ENCODE measurements around the gene RASGRP1. TPM values are rescaled to one million over a fixed set of nuclear protein-coding genes. Genes with fewer than 3 reads are reported as not detected.

The RASGRP1 gene
- total and polyA plus RNA-seq, 10 donors, result 1.5 to 25.0 (median 14.6) TPM

GRCh38 chr15:38611228-38611627 lies 46.6 kb upstream of the RASGRP1 start:
- no peaks in the 10 kb centered on the region for H3K27me3 ChIP-seq (replicated peaks in 1 of 7)
- H3K4me1 ChIP-seq, result peaks cover 0 to 34% (median 5%) of the 10 kb centered on the region in 6 donors
- no peak overlapping the region for H3K4me3 ChIP-seq
- no peaks in the 10 kb centered on the region for H3K9me3 ChIP-seq
- peak overlapping the region in 4 of 8 donors; percentile 46 to 64 (median 52) for H3K27ac ChIP-seq
- no peak for TF ChIP-seq POLR2A (IDR thresholded peaks at IDR 0.05)
- TF ChIP-seq POLR2AphosphoS5 (IDR thresholded peaks at IDR 0.05), result no peak
- TF ChIP-seq CTCF (IDR thresholded peaks at IDR 0.05 in 8 of 11, conservative IDR thresholded peaks at IDR 0.05 in 3 of 11), result no peak
- DNase-seq, result no peak
- WGBS, 5 donors, result 63 to 70% (median 68%) methylated on average over 4 of the region's 4 CpGs
- H3K36me3 ChIP-seq, result no peaks in the 10 kb centered on the region
- intact Hi-C loops (cut with DNase I; ENCODE audit: low total_unique reads), result no loop called here

- Histone ChIP-seq H3K27me3 (replicated peaks in 1 of 7) (no peaks in the 10 kb centered on the region), H3K9me3 (no peaks in the 10 kb centered on the region), H3K4me1 (peaks cover 0 to 34% (median 5%) of the 10 kb centered on the region in 6 donors), H3K36me3 (no peaks in the 10 kb centered on the region), H3K27ac (peak overlapping the region in 4 of 8 donors; percentile 46 to 64 (median 52)), H3K4me3 (no peak overlapping the region)
- 74 to 85% (median 78%) methylated on average over 7 of the region's 7 CpGs for WGBS, 5 donors
- TF ChIP-seq CTCF (IDR thresholded peaks at IDR 0.05 in 8 of 11, conservative IDR thresholded peaks at IDR 0.05 in 3 of 11) (no peak), POLR2A (IDR thresholded peaks at IDR 0.05) (no peak), POLR2AphosphoS5 (IDR thresholded peaks at IDR 0.05) (no peak)
- no peak for DNase-seq
- intact Hi-C loops (cut with DNase I; ENCODE audit: low total_unique reads), result no loop called here
Observed at GRCh38 chr15:38610748-38611147, 46.1 kb upstream of the RASGRP1 start.

- Histone ChIP-seq H3K27me3 (replicated peaks in 1 of 7) (no peaks in the 10 kb centered on the region), H3K9me3 (no peaks in the 10 kb centered on the region), H3K4me1 (peaks cover 0 to 34% (median 5%) of the 10 kb centered on the region in 6 donors), H3K36me3 (no peaks in the 10 kb centered on the region), H3K27ac (no peak overlapping the region), H3K4me3 (no peak overlapping the region)
- DNase-seq, result no peak
- WGBS, 5 donors, result 71 to 90% (median 81%) methylated on average over 4 of the region's 4 CpGs
- TF ChIP-seq CTCF (IDR thresholded peaks at IDR 0.05 in 8 of 11, conservative IDR thresholded peaks at IDR 0.05 in 3 of 11), result no peak
- no peak for TF ChIP-seq POLR2A (IDR thresholded peaks at IDR 0.05)
- TF ChIP-seq POLR2AphosphoS5 (IDR thresholded peaks at IDR 0.05), result no peak
- intact Hi-C loops (cut with DNase I; ENCODE audit: low total_unique reads), result no loop called here
Observed at GRCh38 chr15:38609097-38609738, 44.6 kb upstream of the RASGRP1 start.

- H3K27ac ChIP-seq, result no peak overlapping the region
- WGBS, 5 donors, result 91 to 96% (median 93%) methylated on average over 7 of the region's 7 CpGs
- H3K4me3 ChIP-seq, result no peak overlapping the region
- TF ChIP-seq POLR2AphosphoS5 (IDR thresholded peaks at IDR 0.05), result no peak
- no peak for TF ChIP-seq CTCF (IDR thresholded peaks at IDR 0.05 in 8 of 11, conservative IDR thresholded peaks at IDR 0.05 in 3 of 11)
- no peak for TF ChIP-seq POLR2A (IDR thresholded peaks at IDR 0.05)
- H3K4me1 ChIP-seq, result peaks cover 0 to 34% (median 5%) of the 10 kb centered on the region in 6 donors
- H3K9me3 ChIP-seq, result no peaks in the 10 kb centered on the region
- H3K27me3 ChIP-seq (replicated peaks in 1 of 7), result no peaks in the 10 kb centered on the region
- no peak for DNase-seq
- no peaks in the 10 kb centered on the region for H3K36me3 ChIP-seq
- intact Hi-C loops (cut with DNase I; ENCODE audit: low total_unique reads), result no loop called here
Observed at GRCh38 chr15:38608682-38609081, 44.1 kb upstream of the RASGRP1 start.
